ENCODE data around the gene AP3B2. TPM values are rescaled to one million over a fixed set of nuclear protein-coding genes. Genes with fewer than 3 reads are reported as not detected.

The AP3B2 gene
- polyA plus RNA-seq, 1 donor (not counting 4 experiments of a cell fraction or from before 2014, with no cell fraction given): 0.25 TPM

- no peaks in the 10 kb centered on the region for H3K9me3 ChIP-seq (ENCODE audit: control insufficient read depth, low read depth, low read length)
- FAIRE-seq (no peak), DNase-seq (ENCODE audit: low read depth, low spot score) (no peak)
- no peaks in the 10 kb centered on the region for H3K79me2 ChIP-seq (ENCODE audit: control insufficient read depth, insufficient read depth, low read length)
- TF ChIP-seq EZH2 (IDR thresholded peaks at IDR 0.05; ENCODE audit: low read length) (no peak), CTCF (optimal IDR thresholded peaks at IDR 0.05 in 1 of 3, IDR thresholded peaks at IDR 0.05 in 1 of 3, conservative IDR thresholded peaks at IDR 0.05 in 1 of 3; ENCODE audit: extremely low read depth in 1 of 3, insufficient read depth in 2 of 3, low read length in 3 of 3) (no peak)
- peak overlapping the region; percentile 82 for H3K4me2 ChIP-seq (ENCODE audit: control insufficient read depth, extremely low read depth, insufficient read depth, low read depth, low read length)
- no peaks in the 10 kb centered on the region for H3K36me3 ChIP-seq (ENCODE audit: control insufficient read depth in 2 of 2, extremely low read depth in 1 of 2, insufficient read depth in 2 of 2, low read length in 2 of 2)
- H2AFZ ChIP-seq (ENCODE audit: control insufficient read depth, low read length): no peak overlapping the region
- no peak overlapping the region for H3K27ac ChIP-seq (ENCODE audit: control insufficient read depth, insufficient read depth, low read length)
- no peaks in the 10 kb centered on the region for H3K4me1 ChIP-seq (ENCODE audit: control insufficient read depth, extremely low read depth, insufficient read depth, low read length)
- H3K9ac ChIP-seq (ENCODE audit: control insufficient read depth, extremely low read depth, insufficient read depth, low read length): no peak overlapping the region
- H3K27me3 ChIP-seq (ENCODE audit: control insufficient read depth, extremely low read depth, insufficient read depth, low read length): peaks cover 4% of the 10 kb centered on the region
- H3K4me3 ChIP-seq (ENCODE audit: control insufficient read depth in 2 of 3, extremely low read depth in 1 of 3, insufficient read depth in 2 of 3, low read depth in 1 of 3, low read length in 3 of 3): peak overlapping the region in 1 of 3 experiments; percentile 68
- dilution Hi-C loops (cut with MboI; ENCODE audit: extremely low pct_ligation_motif_present, low sequenced_read_pairs): no loop called here
- no peaks in the 10 kb centered on the region for H4K20me1 ChIP-seq (ENCODE audit: control insufficient read depth, extremely low read depth, insufficient read depth, low read length)
- H3K9me1 ChIP-seq (ENCODE audit: control insufficient read depth, extremely low read depth, insufficient read depth, low read length): no peaks in the 10 kb centered on the region
Measured at GRCh38 chr15:82681371-82681770, 28.3 kb downstream of the AP3B2 start.

GRCh38 chr15:82680200-82681102 lies 29.2 kb downstream of the AP3B2 start:
- H3K4me1 ChIP-seq (ENCODE audit: control insufficient read depth, extremely low read depth, insufficient read depth, low read length): no peaks in the 10 kb centered on the region
- no peak overlapping the region for H3K27ac ChIP-seq (ENCODE audit: control insufficient read depth, insufficient read depth, low read length)
- DNase-seq (ENCODE audit: low read depth, low spot score) (peak; percentile 2), FAIRE-seq (no peak)
- no peaks in the 10 kb centered on the region for H3K9me3 ChIP-seq (ENCODE audit: control insufficient read depth, low read depth, low read length)
- no peaks in the 10 kb centered on the region for H3K36me3 ChIP-seq (ENCODE audit: control insufficient read depth in 2 of 2, extremely low read depth in 1 of 2, insufficient read depth in 2 of 2, low read length in 2 of 2)
- H3K9me1 ChIP-seq (ENCODE audit: control insufficient read depth, extremely low read depth, insufficient read depth, low read length): no peaks in the 10 kb centered on the region
- peak overlapping the region; percentile 89 for H2AFZ ChIP-seq (ENCODE audit: control insufficient read depth, low read length)
- dilution Hi-C loops (cut with MboI; ENCODE audit: extremely low pct_ligation_motif_present, low sequenced_read_pairs): no loop called here
- peaks cover 4% of the 10 kb centered on the region for H3K27me3 ChIP-seq (ENCODE audit: control insufficient read depth, extremely low read depth, insufficient read depth, low read length)
- H3K9ac ChIP-seq (ENCODE audit: control insufficient read depth, extremely low read depth, insufficient read depth, low read length): peak overlapping the region; percentile 58
- H3K79me2 ChIP-seq (ENCODE audit: control insufficient read depth, insufficient read depth, low read length): no peaks in the 10 kb centered on the region
- TF ChIP-seq CTCF (optimal IDR thresholded peaks at IDR 0.05 in 1 of 3, IDR thresholded peaks at IDR 0.05 in 1 of 3, conservative IDR thresholded peaks at IDR 0.05 in 1 of 3; ENCODE audit: extremely low read depth in 1 of 3, insufficient read depth in 2 of 3, low read length in 3 of 3): peak in 2 of 3 experiments; percentile 60 to 63
- TF ChIP-seq EZH2 (IDR thresholded peaks at IDR 0.05; ENCODE audit: low read length): peak; percentile 47
- peak overlapping the region; percentile 82 for H3K4me2 ChIP-seq (ENCODE audit: control insufficient read depth, extremely low read depth, insufficient read depth, low read depth, low read length)
- no peaks in the 10 kb centered on the region for H4K20me1 ChIP-seq (ENCODE audit: control insufficient read depth, extremely low read depth, insufficient read depth, low read length)
- peak overlapping the region; percentile 66 to 68 (median 68) for H3K4me3 ChIP-seq (ENCODE audit: control insufficient read depth in 2 of 3, extremely low read depth in 1 of 3, insufficient read depth in 2 of 3, low read depth in 1 of 3, low read length in 3 of 3)
